NB4 (cell line): ENCODE data around the gene FLT4.

Experiments used
- DNase-seq: peaks from one replicate; pipeline ENCODE4 v3.0.0; 2010; ENCODE audit warnings: low read depth
- H3K4me3 ChIP-seq: one replicate; pipeline ENCODE4 v1.5.1; 2011; ENCODE audit warnings: mild to moderate bottlenecking, low read depth, low read length, moderate library complexity
- CTCF ChIP-seq: IDR thresholded peaks from one replicate; pipeline ENCODE4 v1.5.1; 2012; ENCODE audit warnings: low read depth, low read length
- MAX ChIP-seq: IDR thresholded peaks from 2 replicates; pipeline ENCODE4 v1.6.1; 2011; ENCODE audit warnings: low read depth, low read length
- MYC ChIP-seq: IDR thresholded peaks from 2 replicates; pipeline ENCODE4 v1.6.1; 2011; ENCODE audit warnings: low read depth, low read length
- POLR2A ChIP-seq: IDR thresholded peaks from 2 replicates; pipeline ENCODE4 v1.6.1; 2011; ENCODE audit warnings: mild to moderate bottlenecking; ENCODE audit not compliant: insufficient read length; ENCODE audit errors: extremely low read depth

FLT4 gene

GRCh38 chr5:180619563-180619915 lies 29.9 kb downstream of the FLT4 start:
- no peak for TF ChIP-seq CTCF
- no peak overlapping the region for H3K4me3 ChIP-seq

GRCh38 chr5:180618829-180619562 lies 30.4 kb downstream of the FLT4 start:
- TF ChIP-seq CTCF (no peak), MAX (no peak), MYC (no peak), POLR2A (no peak)
- no peak for DNase-seq
- no peak overlapping the region for H3K4me3 ChIP-seq

More at GRCh38 chr5:180619563-180619915, 29.9 kb downstream of the FLT4 start:
- DNase-seq = no peak

- no peak overlapping the region for H3K4me3 ChIP-seq
- TF ChIP-seq MYC = no peak
- TF ChIP-seq MAX = no peak
- no peak for TF ChIP-seq CTCF
- no peak for TF ChIP-seq POLR2A
- DNase-seq = no peak
Observed at GRCh38 chr5:180618487-180618828, 30.9 kb downstream of the FLT4 start.

- no peak overlapping the region for H3K4me3 ChIP-seq
- DNase-seq = no peak
- no peak for TF ChIP-seq MYC
- TF ChIP-seq CTCF = no peak
- TF ChIP-seq MAX = no peak
- TF ChIP-seq POLR2A = no peak
Observed at GRCh38 chr5:180613814-180614188, 35.6 kb downstream of the FLT4 start.

- H3K4me3 ChIP-seq = no peak overlapping the region
- no peak for TF ChIP-seq POLR2A
- TF ChIP-seq CTCF = no peak
- no peak for TF ChIP-seq MAX
- TF ChIP-seq MYC = no peak
- DNase-seq = no peak
Observed at GRCh38 chr5:180613188-180613813, 36.1 kb downstream of the FLT4 start.

- DNase-seq = no peak
- TF ChIP-seq MYC (no peak), POLR2A (no peak), MAX (no peak), CTCF (no peak)
- no peak overlapping the region for H3K4me3 ChIP-seq
Observed at GRCh38 chr5:180612683-180613082, 36.7 kb downstream of the FLT4 start.
